Activated naive CD8-positive, alpha-beta T cell treated with anti-CD3 and anti-CD28 coated beads, Interleukin-2, amount 10 ng/mL, durations not matched to agents 7 days and 5 days (primary cell): ENCODE results near the gene CAV1. TPM values are rescaled to one million over a fixed set of nuclear protein-coding genes. Genes with fewer than 3 reads are reported as not detected.
"Not testable (repeated sequence)": the region's sequence is repeated elsewhere in the genome, so short reads cannot be mapped to it uniquely, and the experiment has no call there.

Source experiments
- ATAC-seq: fragments of 150-1000 bp; cut with Tn5 transposase; one replicate; pipeline ENCODE4 v1.10.0; 2021; ENCODE audit warnings: low read depth, moderate library complexity
- POLR2A ChIA-PET: fragments of 350-600 bp; sonication (Branson Sonifier 250); formaldehyde crosslinking; loops from one replicate; lab custom pipeline; 2021; ENCODE audit warnings: antibody characterized with exemption; lab: Charles Lee
- DNase-seq: peaks from one replicate; pipeline ENCODE4 v3.0.0; 2021
- H3K27ac Mint-ChIP-seq: one replicate; pipeline ENCODE4 v1.8.0; 2022; ENCODE audit warnings: mild to moderate bottlenecking, mixed read lengths
- H3K27me3 Mint-ChIP-seq: one replicate; pipeline ENCODE4 v1.8.0; 2022; ENCODE audit warnings: mild to moderate bottlenecking, moderate library complexity, mixed read lengths
- H3K36me3 Mint-ChIP-seq: one replicate; pipeline ENCODE4 v1.8.0; 2021; ENCODE audit warnings: mild to moderate bottlenecking, mixed read lengths
- H3K4me1 Mint-ChIP-seq: one replicate; pipeline ENCODE4 v1.8.0; 2021; ENCODE audit warnings: mixed read lengths
- H3K4me3 Mint-ChIP-seq: one replicate; pipeline ENCODE4 v1.8.0; 2022; ENCODE audit warnings: mild to moderate bottlenecking, moderate library complexity, mixed read lengths
- H3K9me3 Mint-ChIP-seq: one replicate; pipeline ENCODE4 v1.8.0; 2021; ENCODE audit warnings: mixed read lengths
- total RNA-seq, 2 experiments: library from RNA; stranded (reverse); gene quantifications; one replicate each; pipeline ENCODE4 v1.2.3, GENCODE V29; 2021

Gene CAV1, protein sequence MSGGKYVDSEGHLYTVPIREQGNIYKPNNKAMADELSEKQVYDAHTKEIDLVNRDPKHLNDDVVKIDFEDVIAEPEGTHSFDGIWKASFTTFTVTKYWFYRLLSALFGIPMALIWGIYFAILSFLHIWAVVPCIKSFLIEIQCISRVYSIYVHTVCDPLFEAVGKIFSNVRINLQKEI
- total RNA-seq: under 1 TPM in 1 of 2 experiments, not detected in 1; 0.23 TPM

DNA sequence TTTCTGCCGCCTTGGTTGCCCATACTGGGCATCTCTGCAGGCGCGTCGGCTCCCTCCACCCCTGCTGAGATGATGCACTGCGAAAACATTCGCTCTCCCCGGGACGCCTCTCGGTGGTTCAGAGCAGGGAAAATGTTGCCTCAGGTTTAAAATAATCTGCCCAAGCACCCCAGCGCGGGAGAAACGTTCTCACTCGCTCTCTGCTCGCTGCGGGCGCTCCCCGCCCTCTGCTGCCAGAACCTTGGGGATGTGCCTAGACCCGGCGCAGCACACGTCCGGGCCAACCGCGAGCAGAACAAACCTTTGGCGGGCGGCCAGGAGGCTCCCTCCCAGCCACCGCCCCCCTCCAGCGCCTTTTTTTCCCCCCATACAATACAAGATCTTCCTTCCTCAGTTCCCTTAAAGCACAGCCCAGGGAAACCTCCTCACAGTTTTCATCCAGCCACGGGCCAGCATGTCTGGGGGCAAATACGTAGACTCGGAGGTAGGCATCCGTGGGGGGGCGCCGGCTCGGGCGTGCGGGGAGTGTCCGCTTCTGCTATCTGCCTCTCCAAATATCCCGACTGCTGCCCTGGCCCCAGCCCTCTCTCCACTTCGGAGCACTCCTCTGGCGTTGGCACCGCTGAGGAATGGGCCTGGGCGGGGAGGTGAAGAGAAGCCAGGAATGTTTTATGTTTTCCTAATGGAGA lies at the start of gene CAV1:
Gene CAV1, plus strand, starts transcription at position 428 of the 689 bp plus-strand sequence. Its CDS starts 27 bp downstream, at position 455.
- H3K4me1 Mint-ChIP-seq: peaks cover 18% of the 10 kb centered on the region
- H3K27ac Mint-ChIP-seq: peak within 1 kb of the TSS; percentile 17
- H3K36me3 Mint-ChIP-seq: no peaks in the 10 kb centered on the region
- peak within 1 kb of the TSS; percentile 87 for H3K4me3 Mint-ChIP-seq
- no peaks in the 10 kb centered on the region for H3K9me3 Mint-ChIP-seq
- H3K27me3 Mint-ChIP-seq: peaks cover 76% of the 10 kb centered on the region
- ATAC-seq (peak; percentile 23), DNase-seq (peak; percentile 43)
- POLR2A ChIA-PET: no interaction called here

DNA sequence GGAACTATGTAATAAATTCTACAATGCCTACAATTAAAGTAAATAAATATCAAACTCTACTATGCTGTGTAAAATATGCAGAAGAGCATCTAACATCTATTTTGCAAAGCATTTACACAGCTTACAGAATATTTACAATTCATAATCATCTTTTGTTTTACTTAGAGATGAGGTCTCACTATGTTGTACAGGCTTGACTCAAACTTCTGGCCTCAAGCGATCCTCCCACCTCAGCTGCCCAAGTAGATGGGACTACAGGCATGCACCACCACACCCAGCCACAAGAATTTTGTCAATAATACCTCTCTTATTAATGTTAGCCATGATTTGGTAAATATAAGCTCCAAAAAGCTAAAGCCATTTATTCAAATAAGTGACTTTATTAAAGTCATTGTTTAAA lies 47.2 kb upstream of the CAV1 start:
- H3K4me1 Mint-ChIP-seq: no peaks in the 10 kb centered on the region
- POLR2A ChIA-PET: no interaction called here

DNA sequence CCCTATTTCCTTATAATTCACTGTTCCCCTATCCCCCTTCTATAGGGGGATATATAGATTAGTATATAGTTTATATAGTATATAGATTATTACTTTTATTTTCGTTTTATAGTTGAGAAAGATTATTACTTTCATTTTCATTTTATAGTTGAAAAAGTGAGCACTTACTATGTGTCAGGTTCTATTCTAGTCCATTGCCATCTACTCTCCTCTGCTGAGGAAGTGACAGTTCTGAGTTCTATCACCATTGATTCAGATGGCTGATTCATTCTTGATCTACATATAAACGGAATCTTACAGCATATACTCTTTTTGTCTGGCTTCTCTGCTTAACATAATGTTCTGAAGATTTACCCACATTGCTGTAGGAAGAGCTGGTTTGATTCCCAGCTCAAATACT lies 46.0 kb upstream of the CAV1 start:
- DNase-seq: no peak
- H3K4me3 Mint-ChIP-seq: no peak overlapping the region
- H3K4me1 Mint-ChIP-seq: no peaks in the 10 kb centered on the region
- POLR2A ChIA-PET: no interaction called here
- ATAC-seq: no peak
- no peaks in the 10 kb centered on the region for H3K27me3 Mint-ChIP-seq
- H3K27ac Mint-ChIP-seq: no peak overlapping the region
- peaks cover 5% of the 10 kb centered on the region for H3K9me3 Mint-ChIP-seq
- H3K36me3 Mint-ChIP-seq: no peaks in the 10 kb centered on the region

More for the DNA sequence above, 47.2 kb upstream of the CAV1 start:
- no peaks in the 10 kb centered on the region for H3K27me3 Mint-ChIP-seq
- ATAC-seq (no peak), DNase-seq (no peak)
- H3K36me3 Mint-ChIP-seq: no peaks in the 10 kb centered on the region
- H3K27ac Mint-ChIP-seq: no peak overlapping the region
- H3K9me3 Mint-ChIP-seq: peaks cover 5% of the 10 kb centered on the region
- no peak overlapping the region for H3K4me3 Mint-ChIP-seq

DNA sequence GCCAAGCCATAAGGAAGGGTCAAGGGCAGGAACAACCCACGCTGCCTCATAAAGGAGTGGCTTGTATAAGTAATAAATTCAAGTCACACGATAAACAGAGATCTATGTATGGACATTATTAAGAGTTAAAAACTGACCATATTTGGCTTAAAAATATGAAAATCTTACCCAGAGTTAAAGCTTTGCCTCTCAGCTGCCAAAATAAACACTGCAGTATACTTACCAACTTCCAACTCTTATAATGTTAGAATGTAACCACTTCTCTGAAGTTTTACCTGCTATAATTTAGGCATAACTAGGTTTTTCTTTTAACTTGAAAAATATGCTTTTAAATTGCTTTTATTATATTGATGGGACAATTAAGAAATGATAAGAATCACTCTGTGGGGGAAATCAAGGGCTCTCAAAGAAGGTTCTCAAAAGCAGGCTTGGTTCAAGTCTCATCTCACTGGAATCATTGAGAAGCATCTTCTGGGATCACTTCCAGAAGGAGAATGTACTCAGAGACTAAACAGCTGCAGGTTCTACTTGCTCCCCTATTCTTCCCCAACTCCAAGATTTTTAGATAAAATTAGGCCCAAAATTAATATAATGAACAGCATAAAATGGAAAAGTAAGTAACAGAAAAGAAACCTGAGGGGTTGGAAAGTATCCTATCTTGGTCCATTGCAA lies 41.4 kb upstream of the CAV1 start:
- Mint-ChIP-seq H3K4me1 (no peaks in the 10 kb centered on the region), H3K4me3 (no peak overlapping the region), H3K9me3 (no peaks in the 10 kb centered on the region), H3K27ac (no peak overlapping the region), H3K36me3 (no peaks in the 10 kb centered on the region), H3K27me3 (peaks cover 7% of the 10 kb centered on the region)
- POLR2A ChIA-PET: no interaction called here
- ATAC-seq (no peak), DNase-seq (no peak)

DNA sequence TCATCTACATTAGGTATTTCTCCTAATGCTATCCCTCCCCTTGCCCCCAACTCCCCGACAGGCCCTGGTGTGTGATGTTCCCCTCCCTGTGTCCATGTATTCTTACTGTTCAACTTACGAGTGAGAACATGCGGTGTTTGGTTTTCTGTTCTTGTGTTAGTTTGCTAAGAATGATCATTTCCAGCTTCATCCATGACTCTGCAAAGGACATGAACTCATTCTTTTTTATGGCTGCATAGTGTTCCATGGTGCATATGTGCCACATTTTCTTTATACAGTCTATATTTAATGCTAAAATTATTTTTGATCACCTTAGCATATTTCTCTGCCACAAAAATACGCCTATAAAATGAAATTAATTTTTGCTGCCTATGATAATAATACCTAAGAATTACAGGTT lies 40.4 kb upstream of the CAV1 start:
- POLR2A ChIA-PET, H3K36me3 Mint-ChIP-seq: not testable (repeated sequence)

DNA sequence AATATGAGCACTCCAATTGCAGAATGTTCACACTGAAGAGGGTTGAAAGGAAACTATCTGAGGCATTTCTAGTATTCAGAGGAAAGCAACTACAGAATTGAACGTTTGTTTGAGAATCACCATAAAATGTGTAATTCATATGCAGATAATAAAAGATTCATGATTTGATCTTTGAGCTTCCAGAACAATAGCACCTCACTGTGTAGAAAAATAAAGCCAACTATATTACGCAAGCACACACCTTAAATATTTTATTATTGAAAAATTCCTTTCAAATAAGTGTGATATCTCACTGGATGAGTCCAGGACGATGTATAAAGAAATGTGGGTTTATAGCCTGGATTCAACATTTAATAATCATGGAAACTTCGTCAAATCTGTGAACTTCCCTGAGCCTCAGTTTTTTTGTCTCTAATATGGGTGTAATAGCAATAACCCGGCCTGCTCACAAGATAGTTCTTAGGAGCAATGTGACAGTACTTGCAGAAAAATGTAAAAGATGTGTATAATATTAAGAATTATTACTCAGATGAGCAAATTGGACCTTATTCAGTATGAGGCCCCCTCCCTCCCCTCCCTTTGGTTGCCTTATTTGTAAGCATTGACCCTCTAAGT lies 36.8 kb upstream of the CAV1 start:
- H3K4me1 Mint-ChIP-seq: no peaks in the 10 kb centered on the region
- POLR2A ChIA-PET: no interaction called here
- ATAC-seq: no peak
- H3K9me3 Mint-ChIP-seq: no peaks in the 10 kb centered on the region
- no peak overlapping the region for H3K27ac Mint-ChIP-seq
- H3K27me3 Mint-ChIP-seq: peaks cover 29% of the 10 kb centered on the region
- DNase-seq: no peak
- no peaks in the 10 kb centered on the region for H3K36me3 Mint-ChIP-seq
- H3K4me3 Mint-ChIP-seq: no peak overlapping the region

More for the DNA sequence above, 40.4 kb upstream of the CAV1 start:
- not testable (repeated sequence) for H3K9me3 Mint-ChIP-seq, ATAC-seq, H3K27ac Mint-ChIP-seq, DNase-seq, H3K4me3 Mint-ChIP-seq, H3K27me3 Mint-ChIP-seq, H3K4me1 Mint-ChIP-seq

DNA sequence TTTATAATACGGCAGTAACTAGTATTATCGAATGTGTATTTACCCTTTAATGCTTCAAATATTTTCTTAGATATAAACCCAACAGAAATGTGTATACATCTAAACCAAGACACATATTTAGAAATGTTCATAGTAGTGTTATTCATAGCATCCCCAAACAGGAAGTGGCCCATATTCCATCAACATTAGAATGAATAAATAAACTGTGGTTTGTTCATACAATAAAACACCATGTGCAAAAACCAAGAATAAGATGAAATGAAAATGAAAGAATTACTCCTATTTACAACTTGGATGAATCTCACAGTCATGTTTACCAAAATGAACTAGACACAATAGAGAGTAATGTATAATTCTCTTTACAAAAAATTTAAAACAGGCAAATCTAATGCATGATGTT lies 34.5 kb upstream of the CAV1 start:
- POLR2A ChIA-PET: no interaction called here
- H3K36me3 Mint-ChIP-seq: no peaks in the 10 kb centered on the region
- no peak overlapping the region for H3K4me3 Mint-ChIP-seq
- no peaks in the 10 kb centered on the region for H3K9me3 Mint-ChIP-seq
- no peaks in the 10 kb centered on the region for H3K4me1 Mint-ChIP-seq
- DNase-seq (no peak), ATAC-seq (no peak)
- H3K27ac Mint-ChIP-seq: no peak overlapping the region
- peaks cover 42% of the 10 kb centered on the region for H3K27me3 Mint-ChIP-seq

DNA sequence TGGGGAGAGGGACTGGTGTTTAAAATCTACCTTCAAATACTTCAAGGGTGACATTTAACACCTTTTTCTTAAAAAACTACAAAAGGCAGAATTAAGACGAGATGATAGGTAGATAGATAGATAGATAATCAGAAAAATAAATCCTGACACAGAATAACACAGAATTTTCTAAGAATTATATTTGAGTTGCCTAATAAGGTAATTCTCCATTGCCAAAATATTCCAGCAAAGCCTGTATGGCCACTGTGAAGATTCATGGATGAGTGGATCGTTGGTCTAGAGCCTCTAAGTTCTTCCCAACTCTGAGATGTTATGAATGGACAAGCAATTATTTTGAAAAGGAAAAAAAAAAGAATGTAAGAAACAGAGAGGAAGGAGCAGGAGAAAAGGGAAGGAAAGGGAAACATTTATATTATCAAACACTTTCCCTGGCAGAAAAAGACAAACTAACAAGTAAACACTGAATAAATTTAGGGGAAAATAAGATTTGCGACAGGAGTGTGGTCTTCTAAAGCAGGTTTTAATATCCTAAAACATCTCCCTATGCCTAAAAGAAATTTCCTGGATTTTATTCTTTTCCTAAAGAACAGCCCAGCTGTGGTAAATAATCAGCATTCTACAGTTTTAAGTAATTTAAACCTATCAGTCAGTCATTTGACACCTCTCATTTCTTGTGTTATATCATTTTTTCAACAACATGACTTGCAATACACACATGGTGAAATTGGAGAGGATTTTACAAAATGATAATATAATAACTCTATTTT lies 32.8 kb upstream of the CAV1 start:
- Mint-ChIP-seq H3K4me3 (no peak overlapping the region), H3K27me3 (peaks cover 47% of the 10 kb centered on the region)

DNA sequence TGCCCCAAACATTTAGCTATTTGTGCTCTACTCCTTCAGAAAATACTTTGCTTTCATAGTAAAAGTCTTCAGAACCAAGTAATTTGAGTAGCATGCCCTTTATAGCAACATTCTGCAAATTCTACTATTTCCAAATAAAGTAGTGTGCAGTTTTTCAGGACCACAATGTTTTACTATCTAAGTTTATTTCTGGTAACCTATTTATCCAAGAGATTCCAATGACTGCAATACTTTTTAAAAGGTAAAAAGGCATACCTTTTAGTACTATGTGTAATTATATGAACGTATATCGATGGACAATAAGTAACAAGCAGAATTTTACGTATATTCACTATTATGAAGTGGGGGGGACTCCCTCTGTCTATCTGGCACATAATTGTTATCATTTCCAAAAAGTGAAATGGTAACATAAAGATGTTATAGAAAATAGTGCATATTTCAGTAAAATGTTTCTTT lies 32.2 kb upstream of the CAV1 start:
- H3K4me3 Mint-ChIP-seq: no peak overlapping the region
- no peak for DNase-seq
- H3K4me1 Mint-ChIP-seq: no peaks in the 10 kb centered on the region
- H3K9me3 Mint-ChIP-seq: no peaks in the 10 kb centered on the region
- H3K36me3 Mint-ChIP-seq: no peaks in the 10 kb centered on the region
- H3K27me3 Mint-ChIP-seq: peaks cover 47% of the 10 kb centered on the region
- POLR2A ChIA-PET: no interaction called here
- H3K27ac Mint-ChIP-seq: no peak overlapping the region
- ATAC-seq: no peak

More for the DNA sequence above, 32.8 kb upstream of the CAV1 start:
- no peak overlapping the region for H3K27ac Mint-ChIP-seq
- no peak for ATAC-seq
- H3K4me1 Mint-ChIP-seq: no peaks in the 10 kb centered on the region
- no peaks in the 10 kb centered on the region for H3K36me3 Mint-ChIP-seq
- POLR2A ChIA-PET: no interaction called here
- DNase-seq: no peak
- no peaks in the 10 kb centered on the region for H3K9me3 Mint-ChIP-seq

DNA sequence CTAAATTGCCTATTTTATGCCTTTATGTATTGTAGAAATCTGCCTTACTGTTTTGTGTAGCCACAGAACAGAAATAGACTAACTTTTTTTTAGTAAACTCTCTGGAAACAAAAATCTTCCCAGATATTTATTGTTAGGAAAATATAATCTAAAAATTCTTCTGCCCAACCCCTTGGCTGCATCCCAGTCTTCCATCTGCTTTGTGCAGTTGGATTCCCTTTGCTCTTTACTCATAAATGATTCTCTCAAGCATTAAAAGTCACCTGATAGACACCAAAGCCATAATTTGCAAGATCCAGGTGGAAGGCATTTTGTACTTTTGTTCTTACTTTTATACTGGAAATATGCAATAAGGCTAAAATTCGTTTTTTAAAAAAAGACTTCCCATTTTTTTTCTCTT lies 31.4 kb upstream of the CAV1 start:
- DNase-seq (no peak), ATAC-seq (no peak)
- H3K4me1 Mint-ChIP-seq: no peaks in the 10 kb centered on the region
- POLR2A ChIA-PET: no interaction called here
- H3K9me3 Mint-ChIP-seq: no peaks in the 10 kb centered on the region
- no peaks in the 10 kb centered on the region for H3K36me3 Mint-ChIP-seq
- H3K27ac Mint-ChIP-seq: no peak overlapping the region
- no peak overlapping the region for H3K4me3 Mint-ChIP-seq
- peaks cover 51% of the 10 kb centered on the region for H3K27me3 Mint-ChIP-seq

DNA sequence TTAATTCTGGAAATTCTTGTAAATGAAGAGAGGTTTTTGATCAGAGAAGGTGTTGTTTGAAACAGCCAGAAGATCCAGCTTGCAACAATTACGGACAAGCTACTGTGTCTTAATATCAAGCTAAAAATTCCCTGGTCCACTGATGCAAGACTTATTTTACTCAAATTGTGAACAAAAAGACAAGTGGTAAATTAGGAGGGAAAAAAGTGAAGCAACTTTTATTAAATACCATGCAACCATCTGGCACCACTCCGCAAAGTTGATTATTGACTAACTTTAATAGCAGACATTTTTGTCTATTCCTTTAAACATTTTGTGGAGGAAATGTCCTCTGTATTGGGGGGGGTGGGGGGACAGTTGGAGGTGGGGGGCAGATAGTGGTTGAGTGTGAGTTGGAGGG lies 30.4 kb upstream of the CAV1 start:
- H3K27ac Mint-ChIP-seq: no peak overlapping the region
- H3K36me3 Mint-ChIP-seq: no peaks in the 10 kb centered on the region
- POLR2A ChIA-PET: no interaction called here
- no peaks in the 10 kb centered on the region for H3K9me3 Mint-ChIP-seq
- peaks cover 58% of the 10 kb centered on the region for H3K27me3 Mint-ChIP-seq
- no peak overlapping the region for H3K4me3 Mint-ChIP-seq
- DNase-seq (no peak), ATAC-seq (no peak)
- H3K4me1 Mint-ChIP-seq: no peaks in the 10 kb centered on the region

DNA sequence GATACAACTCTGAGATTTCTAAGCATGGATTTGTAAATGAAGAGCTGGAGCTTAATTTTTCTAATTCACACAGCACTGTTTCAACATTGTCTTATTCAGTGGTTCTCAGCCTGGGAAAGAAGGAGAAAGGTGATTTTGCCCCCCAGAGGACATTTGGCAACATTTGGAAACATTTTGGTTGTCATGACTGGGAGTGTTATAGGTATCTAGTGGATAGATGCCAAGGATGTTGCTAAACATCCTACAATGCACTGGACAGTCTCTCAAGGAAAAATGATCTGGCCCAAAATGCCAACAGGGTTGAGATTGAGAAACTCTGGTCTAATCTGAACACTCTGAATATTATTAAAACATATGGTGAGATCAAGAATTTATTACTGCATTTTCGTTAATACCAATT lies 29.1 kb upstream of the CAV1 start:
- H3K27me3 Mint-ChIP-seq: peaks cover 60% of the 10 kb centered on the region
- no peaks in the 10 kb centered on the region for H3K36me3 Mint-ChIP-seq
- H3K9me3 Mint-ChIP-seq: no peaks in the 10 kb centered on the region
- H3K27ac Mint-ChIP-seq: no peak overlapping the region
- no peak for ATAC-seq
- DNase-seq: no peak
- POLR2A ChIA-PET: interaction anchor here (0.6 kb wide), 1 partner anchor 22 kb away, joined by 3 read pairs; no protein-coding TSS in a partner anchor
- peaks cover 7% of the 10 kb centered on the region for H3K4me1 Mint-ChIP-seq
- H3K4me3 Mint-ChIP-seq: no peak overlapping the region

DNA sequence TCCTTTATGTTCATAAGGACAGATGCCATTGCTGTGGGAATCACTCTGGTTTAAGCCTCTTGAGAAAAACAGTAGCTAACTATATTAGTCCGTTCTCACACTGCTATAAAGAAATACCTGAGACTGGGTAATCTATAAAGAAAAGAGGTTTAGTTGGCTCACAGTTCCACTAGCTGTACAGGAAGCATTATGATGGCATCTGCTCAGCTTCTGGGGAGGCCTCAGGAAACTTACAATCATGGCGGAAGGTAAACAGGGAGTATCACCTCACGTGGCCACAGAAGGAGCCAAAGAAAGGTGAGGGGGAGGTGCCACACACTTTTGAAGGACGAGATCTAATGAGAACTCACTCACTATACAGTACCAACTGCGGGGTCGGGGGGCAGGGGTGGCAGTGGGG lies 28.2 kb upstream of the CAV1 start:
- ATAC-seq (no peak), DNase-seq (no peak)
- no peak overlapping the region for H3K4me3 Mint-ChIP-seq
- POLR2A ChIA-PET: no interaction called here
- peaks cover 60% of the 10 kb centered on the region for H3K27me3 Mint-ChIP-seq
- no peak overlapping the region for H3K27ac Mint-ChIP-seq
- peaks cover 9% of the 10 kb centered on the region for H3K4me1 Mint-ChIP-seq
- no peaks in the 10 kb centered on the region for H3K9me3 Mint-ChIP-seq
- H3K36me3 Mint-ChIP-seq: no peaks in the 10 kb centered on the region
